ENCODE measurements around the gene MVK.

Gene MVK

GRCh38 chr12:109547286-109547685, 26.3 kb upstream of the MVK start:
- no peak for DNase-seq

GRCh38 chr12:109548258-109548657, 25.3 kb upstream of the MVK start:
- no peak for DNase-seq

- no peak for DNase-seq
These were observed 23.9 kb upstream of the MVK start for GRCh38 chr12:109549613-109550270.

- no peak for DNase-seq
These were observed 23.3 kb upstream of the MVK start for GRCh38 chr12:109550281-109550680.

- no peak for DNase-seq
These were observed 22.5 kb upstream of the MVK start for GRCh38 chr12:109551108-109551507.

GRCh38 chr12:109552971-109553370, 20.6 kb upstream of the MVK start:
- no peak for DNase-seq

GRCh38 chr12:109553483-109553882, 20.1 kb upstream of the MVK start:
- no peak for DNase-seq

GRCh38 chr12:109553906-109554500, 19.6 kb upstream of the MVK start:
- no peak for DNase-seq

- DNase-seq, result no peak
These were observed 18.8 kb upstream of the MVK start for GRCh38 chr12:109554761-109555160.

- DNase-seq, result no peak
These were observed 17.9 kb upstream of the MVK start for GRCh38 chr12:109555431-109556315.

- DNase-seq, result no peak
These were observed 16.4 kb upstream of the MVK start for GRCh38 chr12:109557200-109557599.

GRCh38 chr12:109557805-109558204, 15.8 kb upstream of the MVK start:
- no peak for DNase-seq

GRCh38 chr12:109558374-109559199, 15.0 kb upstream of the MVK start:
- DNase-seq, result no peak

GRCh38 chr12:109559200-109559505, 14.4 kb upstream of the MVK start:
- DNase-seq, result no peak

- no peak for DNase-seq
These were observed 14.0 kb upstream of the MVK start for GRCh38 chr12:109559601-109560000.

- no peak for DNase-seq
These were observed 12.5 kb upstream of the MVK start for GRCh38 chr12:109560867-109561710.

GRCh38 chr12:109561711-109562030, 11.9 kb upstream of the MVK start:
- DNase-seq, result no peak

GRCh38 chr12:109562871-109563270, 10.7 kb upstream of the MVK start:
- DNase-seq, result no peak

- DNase-seq, result no peak
These were observed 10.0 kb upstream of the MVK start for GRCh38 chr12:109563291-109564284.

- DNase-seq, result no peak
These were observed 7.2 kb upstream of the MVK start for GRCh38 chr12:109566424-109566823.

GRCh38 chr12:109567296-109567695, 6.3 kb upstream of the MVK start:
- DNase-seq, result no peak
